ENCODE results near the gene SLC11A1. TPM values are rescaled to one million over a fixed set of nuclear protein-coding genes. Genes with fewer than 3 reads are reported as not detected.

The SLC11A1 gene
- total RNA-seq, 4 donors from 2014 or later: 19.0 to 213 (median 52.9) TPM

DNA sequence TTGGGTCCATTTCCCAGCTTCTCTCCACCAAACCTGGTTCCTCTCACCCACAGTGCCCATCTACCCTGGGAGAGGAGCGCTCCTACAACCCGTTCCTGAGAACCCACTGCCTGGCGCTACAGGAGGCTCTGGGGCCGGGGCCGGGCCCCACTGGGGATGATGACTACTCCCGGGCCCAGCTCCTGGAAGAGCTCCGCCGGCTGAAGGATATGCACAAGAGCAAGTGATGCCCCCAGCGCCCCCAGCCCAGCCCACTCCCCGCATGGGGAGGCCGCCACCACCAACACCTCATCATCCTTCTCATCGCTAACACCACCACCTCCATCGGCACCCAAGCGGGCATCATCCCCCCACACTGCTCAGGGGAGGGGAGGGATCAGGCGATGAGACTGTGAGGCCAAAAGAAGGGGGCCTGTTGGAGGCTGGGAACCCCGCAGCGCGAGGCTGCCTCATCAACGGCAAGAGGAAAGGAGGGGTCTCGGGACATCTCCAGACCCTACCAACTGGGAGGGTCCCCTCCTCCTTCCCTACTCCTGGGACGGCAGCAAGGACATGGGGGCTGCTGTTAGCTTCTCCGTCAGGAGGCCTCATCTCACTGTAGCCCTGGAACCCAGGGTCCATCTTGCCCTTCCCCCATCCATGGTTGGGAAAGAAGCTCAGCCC, 37.2 kb upstream of the SLC11A1 start:
- DNase-seq (ENCODE audit: low spot score in 2 of 2): no peak
- Histone ChIP-seq H3K9me3 (no peaks in the 10 kb centered on the region), H3K4me1 (no peaks in the 10 kb centered on the region), H3K27me3 (no peaks in the 10 kb centered on the region), H3K36me3 (peaks cover 0 to 62% (median 0%) of the 10 kb centered on the region in 3 donors), H3K4me3 (no peak overlapping the region), H3K27ac (no peak overlapping the region)
- TF ChIP-seq EP300 (IDR thresholded peaks at IDR 0.05) (no peak), POLR2A (IDR thresholded peaks at IDR 0.05) (no peak)
- TF ChIP-seq, protein P1, sequence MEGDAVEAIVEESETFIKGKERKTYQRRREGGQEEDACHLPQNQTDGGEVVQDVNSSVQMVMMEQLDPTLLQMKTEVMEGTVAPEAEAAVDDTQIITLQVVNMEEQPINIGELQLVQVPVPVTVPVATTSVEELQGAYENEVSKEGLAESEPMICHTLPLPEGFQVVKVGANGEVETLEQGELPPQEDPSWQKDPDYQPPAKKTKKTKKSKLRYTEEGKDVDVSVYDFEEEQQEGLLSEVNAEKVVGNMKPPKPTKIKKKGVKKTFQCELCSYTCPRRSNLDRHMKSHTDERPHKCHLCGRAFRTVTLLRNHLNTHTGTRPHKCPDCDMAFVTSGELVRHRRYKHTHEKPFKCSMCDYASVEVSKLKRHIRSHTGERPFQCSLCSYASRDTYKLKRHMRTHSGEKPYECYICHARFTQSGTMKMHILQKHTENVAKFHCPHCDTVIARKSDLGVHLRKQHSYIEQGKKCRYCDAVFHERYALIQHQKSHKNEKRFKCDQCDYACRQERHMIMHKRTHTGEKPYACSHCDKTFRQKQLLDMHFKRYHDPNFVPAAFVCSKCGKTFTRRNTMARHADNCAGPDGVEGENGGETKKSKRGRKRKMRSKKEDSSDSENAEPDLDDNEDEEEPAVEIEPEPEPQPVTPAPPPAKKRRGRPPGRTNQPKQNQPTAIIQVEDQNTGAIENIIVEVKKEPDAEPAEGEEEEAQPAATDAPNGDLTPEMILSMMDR (IDR thresholded peaks at IDR 0.05): no peak
- 91 to 93% methylated on average over 11 to 22 of the region's 22 CpGs for WGBS, 2 donors

DNA sequence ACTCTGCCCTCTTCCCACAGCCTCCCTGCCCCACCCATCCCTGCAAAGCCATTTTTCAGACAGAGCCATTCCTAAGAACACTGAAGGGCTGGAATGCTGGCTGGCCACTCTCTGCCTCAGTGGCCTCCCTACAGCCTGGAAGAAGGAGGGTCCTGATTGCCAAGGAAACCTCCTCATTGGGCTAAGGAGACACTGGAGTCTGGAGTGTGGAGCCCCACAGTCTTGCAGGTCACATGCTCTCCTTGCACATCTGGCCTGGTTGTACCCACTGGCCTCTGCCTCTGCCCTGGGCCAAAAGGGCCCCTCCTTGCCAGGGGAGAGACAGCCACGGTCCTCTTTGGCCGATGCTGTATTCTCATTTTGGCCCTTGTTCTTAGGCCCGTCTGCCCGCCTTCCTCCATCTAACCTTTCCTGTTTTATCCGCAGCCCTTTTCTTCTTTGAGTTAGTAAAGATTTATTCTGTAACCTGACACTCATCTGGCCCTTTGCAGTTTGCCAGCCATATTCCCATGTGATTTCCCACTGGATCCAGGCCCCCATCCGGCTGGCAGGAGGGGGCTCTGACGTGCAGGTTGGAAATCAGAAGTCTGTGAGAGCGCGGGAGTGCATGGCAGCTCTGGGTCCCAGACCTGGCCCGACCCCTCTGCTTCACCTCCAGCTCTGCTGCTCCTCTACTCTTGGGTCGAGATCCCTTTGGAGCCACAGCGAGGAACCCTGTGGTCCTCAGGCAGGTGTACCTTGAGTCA, 36.4 kb upstream of the SLC11A1 start:
- Histone ChIP-seq H3K27ac (no peak overlapping the region), H3K4me3 (no peak overlapping the region), H3K9me3 (peaks cover 0 to 2% (median 0%) of the 10 kb centered on the region in 4 donors), H3K36me3 (peaks cover 0 to 54% (median 0%) of the 10 kb centered on the region in 3 donors), H3K4me1 (no peaks in the 10 kb centered on the region), H3K27me3 (no peaks in the 10 kb centered on the region)
- no peak for TF ChIP-seq EP300 (IDR thresholded peaks at IDR 0.05)
- TF ChIP-seq, protein P1 (IDR thresholded peaks at IDR 0.05): no peak
- no peak for TF ChIP-seq POLR2A (IDR thresholded peaks at IDR 0.05)
- no peak for DNase-seq (ENCODE audit: low spot score in 2 of 2)
- 73 to 79% methylated on average over 12 of the region's 12 CpGs for WGBS, 2 donors

DNA sequence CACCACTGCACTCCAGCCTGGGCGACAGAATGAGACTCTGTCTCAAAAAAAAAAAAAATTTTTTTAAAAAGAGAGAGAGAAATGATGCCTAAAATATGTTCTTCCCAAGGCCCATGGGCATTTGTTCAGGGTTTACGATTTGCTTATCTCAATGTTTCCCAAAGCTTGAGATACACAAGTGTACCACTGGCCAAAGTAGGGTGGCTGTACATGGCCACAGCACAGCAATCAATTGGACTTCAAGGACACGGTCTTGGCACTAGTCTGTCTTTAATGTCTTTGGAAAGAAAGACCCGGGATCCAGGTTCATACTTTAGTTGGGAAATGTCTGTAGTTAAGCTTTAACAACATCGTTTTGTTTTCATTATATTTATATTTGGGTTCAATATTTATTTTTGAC, 34.9 kb upstream of the SLC11A1 start:
- WGBS, 2 donors: 81 to 89% methylated on average over 5 of the region's 5 CpGs
- TF ChIP-seq, protein P1 (IDR thresholded peaks at IDR 0.05): no peak
- no peak for TF ChIP-seq POLR2A (IDR thresholded peaks at IDR 0.05)
- no peak for TF ChIP-seq EP300 (IDR thresholded peaks at IDR 0.05)

DNA sequence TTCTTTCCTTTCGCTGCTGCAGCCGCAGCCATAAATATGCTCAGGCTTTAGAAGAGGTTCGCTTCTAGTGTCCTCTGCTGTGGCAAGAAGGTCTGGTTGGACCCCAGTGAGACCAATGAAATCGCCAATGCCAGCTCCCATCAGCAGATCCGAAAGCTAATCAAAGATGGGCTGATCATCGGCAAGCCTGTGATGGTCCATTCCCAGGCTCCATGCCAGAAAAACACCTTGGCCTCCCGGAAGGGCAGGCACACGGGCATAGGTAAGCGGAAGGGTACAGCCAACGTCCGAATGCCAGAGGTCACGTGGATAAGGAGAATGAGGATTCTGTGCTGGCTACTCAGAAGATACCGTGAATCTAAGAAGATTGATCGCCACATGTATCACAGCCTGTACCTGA, 28.0 kb upstream of the SLC11A1 start:
- H3K4me3 ChIP-seq: no peak overlapping the region
- TF ChIP-seq POLR2A (IDR thresholded peaks at IDR 0.05) (no peak), EP300 (IDR thresholded peaks at IDR 0.05) (no peak)
- TF ChIP-seq, protein P1 (IDR thresholded peaks at IDR 0.05): no peak
- H3K27ac ChIP-seq: no peak overlapping the region
- no peaks in the 10 kb centered on the region for H3K36me3 ChIP-seq
- 91 to 95% methylated on average over 14 of the region's 14 CpGs for WGBS, 2 donors
- DNase-seq (ENCODE audit: low spot score in 2 of 2): no peak
- H3K27me3 ChIP-seq: no peaks in the 10 kb centered on the region
- peaks cover 0 to 16% (median 1%) of the 10 kb centered on the region in 4 donors for H3K9me3 ChIP-seq
- peaks cover 0 to 14% (median 0%) of the 10 kb centered on the region in 4 donors for H3K4me1 ChIP-seq

More for the DNA sequence above, 34.9 kb upstream of the SLC11A1 start:
- Histone ChIP-seq H3K36me3 (peaks cover 0 to 39% (median 0%) of the 10 kb centered on the region in 3 donors), H3K4me3 (no peak overlapping the region), H3K27me3 (no peaks in the 10 kb centered on the region), H3K27ac (no peak overlapping the region), H3K9me3 (peaks cover 0 to 15% (median 1%) of the 10 kb centered on the region in 4 donors), H3K4me1 (no peaks in the 10 kb centered on the region)
- no peak for DNase-seq (ENCODE audit: low spot score in 2 of 2)

Measured in tibial nerve (tissue), 4 donors.